GM13977 (cell line): ENCODE data around the gene ST6GALNAC3.

Source experiments
- DNase-seq: peaks from one replicate; pipeline ENCODE4 v3.0.0; 2012; ENCODE audit warnings: low spot score
- in situ Hi-C: fragments of 300-500 bp; cut with MboI; formaldehyde crosslinking; loops from one replicate; pipeline ENCODE4 v1.12.0; 2022; ENCODE audit warnings: low sequenced_read_pairs, low pct_unique_long_range_greater_than_20kb, mixed read lengths, inconsistent platforms; ENCODE audit not compliant: unreplicated experiment
- TF ChIP-seq, protein P1 (sequence below): IDR thresholded peaks from 2 replicates; pipeline ENCODE4 v1.5.1; 2012; ENCODE audit warnings: mild to moderate bottlenecking, control low read depth; ENCODE audit not compliant: insufficient read depth; ENCODE audit errors: extremely low read depth, missing control alignments

Gene ST6GALNAC3

DNA sequence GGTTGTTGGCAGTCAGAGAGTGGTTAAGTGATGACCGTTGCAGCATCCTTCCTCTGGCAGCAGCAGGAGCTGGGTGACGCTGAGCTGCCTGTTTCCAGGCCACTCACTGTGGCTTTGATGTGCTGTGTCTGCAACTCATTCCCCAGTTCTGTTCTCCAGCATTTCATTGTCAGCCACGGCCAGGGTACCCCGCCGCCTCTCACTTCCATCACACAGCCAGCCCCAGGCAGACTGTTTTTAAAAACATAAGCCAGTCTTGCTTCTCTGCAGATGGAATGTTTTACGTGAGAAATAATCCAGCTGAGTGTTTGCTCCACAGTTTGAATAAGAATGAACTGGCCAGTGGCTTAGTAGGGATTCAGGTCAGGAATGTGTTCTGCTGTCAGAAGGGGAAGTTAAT is 21.5 kb upstream of the ST6GALNAC3 start:
- TF ChIP-seq, protein P1, sequence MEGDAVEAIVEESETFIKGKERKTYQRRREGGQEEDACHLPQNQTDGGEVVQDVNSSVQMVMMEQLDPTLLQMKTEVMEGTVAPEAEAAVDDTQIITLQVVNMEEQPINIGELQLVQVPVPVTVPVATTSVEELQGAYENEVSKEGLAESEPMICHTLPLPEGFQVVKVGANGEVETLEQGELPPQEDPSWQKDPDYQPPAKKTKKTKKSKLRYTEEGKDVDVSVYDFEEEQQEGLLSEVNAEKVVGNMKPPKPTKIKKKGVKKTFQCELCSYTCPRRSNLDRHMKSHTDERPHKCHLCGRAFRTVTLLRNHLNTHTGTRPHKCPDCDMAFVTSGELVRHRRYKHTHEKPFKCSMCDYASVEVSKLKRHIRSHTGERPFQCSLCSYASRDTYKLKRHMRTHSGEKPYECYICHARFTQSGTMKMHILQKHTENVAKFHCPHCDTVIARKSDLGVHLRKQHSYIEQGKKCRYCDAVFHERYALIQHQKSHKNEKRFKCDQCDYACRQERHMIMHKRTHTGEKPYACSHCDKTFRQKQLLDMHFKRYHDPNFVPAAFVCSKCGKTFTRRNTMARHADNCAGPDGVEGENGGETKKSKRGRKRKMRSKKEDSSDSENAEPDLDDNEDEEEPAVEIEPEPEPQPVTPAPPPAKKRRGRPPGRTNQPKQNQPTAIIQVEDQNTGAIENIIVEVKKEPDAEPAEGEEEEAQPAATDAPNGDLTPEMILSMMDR: no peak
- DNase-seq: no peak
- in situ Hi-C loops: no loop called here

DNA sequence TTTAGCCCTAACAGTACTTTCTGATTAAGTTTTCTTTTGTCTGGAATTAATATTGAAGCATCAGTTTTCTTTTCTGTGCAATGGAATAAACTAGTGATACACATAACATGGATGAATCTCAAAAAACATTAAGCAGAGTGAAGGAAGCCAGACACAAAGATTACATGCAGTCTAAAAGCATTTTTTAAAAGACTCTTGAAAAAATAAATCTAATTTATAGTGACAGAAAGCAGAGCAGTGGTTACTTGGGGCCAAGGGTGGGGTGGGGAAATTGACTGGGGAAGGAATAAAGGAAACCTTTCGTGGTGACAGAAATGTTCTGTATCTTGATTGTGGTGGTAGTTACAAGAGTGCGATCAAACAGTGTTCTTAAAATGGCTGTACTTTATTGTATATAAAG is 20.2 kb upstream of the ST6GALNAC3 start:
- DNase-seq: no peak
- TF ChIP-seq, protein P1: no peak
- in situ Hi-C loops: no loop called here

DNA sequence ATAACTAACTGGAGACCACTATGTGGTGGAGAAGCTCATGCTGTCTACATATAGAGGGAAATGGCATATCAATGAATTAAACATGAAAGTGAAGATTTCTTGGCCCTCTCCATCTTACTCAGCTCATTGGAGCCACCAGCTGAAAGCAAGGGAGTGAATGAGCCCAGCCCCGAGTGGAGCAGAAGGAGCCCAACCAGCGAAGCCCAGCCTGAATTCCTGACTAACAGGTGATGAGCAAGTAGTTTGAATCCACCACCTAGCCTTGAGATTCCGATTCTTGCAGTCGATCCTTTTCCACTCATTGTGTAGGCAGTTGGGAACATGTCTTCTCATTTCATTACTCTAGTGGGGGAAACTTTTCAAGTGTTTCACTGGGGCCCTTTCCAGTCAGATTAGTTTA is 18.6 kb upstream of the ST6GALNAC3 start:
- TF ChIP-seq, protein P1: no peak
- DNase-seq: no peak
- in situ Hi-C loops: no loop called here

DNA sequence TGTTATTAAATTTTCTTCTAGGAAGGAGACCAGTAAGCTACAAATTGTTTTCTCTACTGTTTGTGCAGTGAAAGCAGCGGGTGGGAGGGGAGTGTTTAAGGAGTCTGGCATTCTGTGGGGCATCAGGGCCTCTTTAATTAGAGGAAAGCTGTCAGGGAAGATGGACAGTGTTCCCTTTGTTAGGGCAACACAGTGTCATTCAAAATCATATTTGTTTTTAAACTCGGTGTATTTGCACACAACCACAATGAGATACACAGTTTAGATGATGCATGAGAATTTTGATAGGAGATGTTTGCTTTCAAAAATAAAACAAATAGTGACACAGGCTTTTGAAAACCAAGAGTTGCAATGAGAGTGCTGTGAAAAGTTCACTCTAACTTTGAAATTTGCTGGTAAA is 15.1 kb upstream of the ST6GALNAC3 start:
- in situ Hi-C loops: no loop called here

DNA sequence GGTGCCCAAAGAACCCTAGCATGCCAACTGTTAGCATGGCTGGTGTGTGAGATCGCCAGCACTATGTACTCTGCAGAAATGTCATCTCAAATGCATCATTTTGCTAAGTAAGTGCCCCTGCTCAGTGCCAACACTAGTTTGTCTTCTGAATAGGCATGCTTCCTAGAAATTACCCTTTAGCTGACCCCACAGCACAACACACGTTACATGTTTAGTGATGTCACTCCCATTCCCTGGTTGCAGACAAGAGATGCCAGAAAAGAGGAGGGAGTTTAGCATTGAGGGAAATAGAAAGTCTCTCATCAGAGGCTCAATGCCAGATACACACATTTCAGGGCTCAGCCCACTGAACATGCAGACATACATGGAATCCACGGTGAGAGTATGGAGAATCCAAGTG is 9.3 kb upstream of the ST6GALNAC3 start:
- in situ Hi-C loops: no loop called here
- DNase-seq: no peak
- TF ChIP-seq, protein P1: no peak

More for the DNA sequence above, 15.1 kb upstream of the ST6GALNAC3 start:
- no peak for DNase-seq
- TF ChIP-seq, protein P1: no peak

DNA sequence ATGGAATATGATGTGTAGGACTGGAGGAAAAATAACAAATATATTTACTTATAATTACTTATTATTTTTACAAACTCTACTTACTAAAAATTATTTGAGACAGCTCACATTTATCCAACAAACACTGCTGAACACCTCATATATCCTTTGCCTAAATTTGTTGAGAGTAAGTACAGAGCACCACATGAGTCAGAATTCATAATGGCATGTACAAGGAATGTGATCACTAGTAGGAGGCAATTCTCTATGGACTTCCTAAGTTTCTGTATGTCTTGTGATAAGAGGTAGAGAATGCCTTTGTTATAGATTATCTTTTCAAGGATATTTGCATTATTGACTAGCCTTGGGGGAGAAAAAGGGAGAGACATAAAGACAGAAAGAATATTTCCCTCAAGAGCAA is 8.2 kb upstream of the ST6GALNAC3 start:
- TF ChIP-seq, protein P1: no peak
- DNase-seq: no peak
- in situ Hi-C loops: no loop called here

DNA sequence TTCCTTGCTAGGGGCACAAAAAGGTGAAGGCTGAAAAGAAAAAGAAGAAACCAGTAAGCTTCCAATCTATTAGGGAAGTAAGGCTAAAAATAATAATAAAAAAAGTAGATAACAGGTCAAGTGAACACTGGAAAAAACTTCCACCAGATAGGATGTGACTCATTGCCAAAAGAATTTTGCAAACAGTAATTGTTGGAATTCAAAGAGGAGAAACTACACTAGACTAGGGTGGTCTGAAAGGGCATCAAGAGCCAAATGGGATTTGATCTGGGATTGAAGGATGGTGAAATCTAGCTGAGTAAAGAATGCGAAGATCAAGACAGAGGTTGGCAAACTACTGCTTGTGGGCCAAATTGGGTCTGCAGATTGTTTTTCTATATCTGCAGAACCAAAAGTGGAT is 6.0 kb upstream of the ST6GALNAC3 start:
- TF ChIP-seq, protein P1: no peak
- DNase-seq: no peak
- in situ Hi-C loops: no loop called here
